ENCODE data around the gene RARG. TPM values are rescaled to one million over a fixed set of nuclear protein-coding genes. Genes with fewer than 3 reads are reported as not detected.

RARG gene
- total RNA-seq, 1 experiment from 2014 or later: 14.0 TPM

GRCh38 chr12:53252349-53252916, 20.4 kb upstream of the RARG start:
- no peaks in the 10 kb centered on the region for H3K27me3 ChIP-seq (replicated peaks; ENCODE audit: insufficient read depth, low read depth, low read length, poor library complexity)
- CTCF ChIA-PET: no interaction called here
- POLR2A ChIA-PET (ENCODE audit: low non-redundant PET): no interaction called here
- peak overlapping the region; percentile 82 for H3K4me3 ChIP-seq (ENCODE audit: low read depth, low read length, poor library complexity, severe bottlenecking)
- peak overlapping the region; percentile 68 for H3K27ac ChIP-seq (ENCODE audit: low read depth, low read length, poor library complexity, severe bottlenecking)
- TF ChIP-seq EZH2 (IDR thresholded peaks at IDR 0.05; ENCODE audit: borderline replicate concordance, low read depth, low read length, poor library complexity, severe bottlenecking): no peak
- TF ChIP-seq, protein P1, sequence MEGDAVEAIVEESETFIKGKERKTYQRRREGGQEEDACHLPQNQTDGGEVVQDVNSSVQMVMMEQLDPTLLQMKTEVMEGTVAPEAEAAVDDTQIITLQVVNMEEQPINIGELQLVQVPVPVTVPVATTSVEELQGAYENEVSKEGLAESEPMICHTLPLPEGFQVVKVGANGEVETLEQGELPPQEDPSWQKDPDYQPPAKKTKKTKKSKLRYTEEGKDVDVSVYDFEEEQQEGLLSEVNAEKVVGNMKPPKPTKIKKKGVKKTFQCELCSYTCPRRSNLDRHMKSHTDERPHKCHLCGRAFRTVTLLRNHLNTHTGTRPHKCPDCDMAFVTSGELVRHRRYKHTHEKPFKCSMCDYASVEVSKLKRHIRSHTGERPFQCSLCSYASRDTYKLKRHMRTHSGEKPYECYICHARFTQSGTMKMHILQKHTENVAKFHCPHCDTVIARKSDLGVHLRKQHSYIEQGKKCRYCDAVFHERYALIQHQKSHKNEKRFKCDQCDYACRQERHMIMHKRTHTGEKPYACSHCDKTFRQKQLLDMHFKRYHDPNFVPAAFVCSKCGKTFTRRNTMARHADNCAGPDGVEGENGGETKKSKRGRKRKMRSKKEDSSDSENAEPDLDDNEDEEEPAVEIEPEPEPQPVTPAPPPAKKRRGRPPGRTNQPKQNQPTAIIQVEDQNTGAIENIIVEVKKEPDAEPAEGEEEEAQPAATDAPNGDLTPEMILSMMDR (conservative IDR thresholded peaks at IDR 0.05; ENCODE audit: low read depth, low read length): no peak
- H3K9me3 ChIP-seq (ENCODE audit: low read depth, low read length, poor library complexity, severe bottlenecking): no peaks in the 10 kb centered on the region
- peaks cover 6% of the 10 kb centered on the region for H3K4me1 ChIP-seq (ENCODE audit: insufficient read depth, low read length, poor library complexity, severe bottlenecking)
- TSS peak; percentile 73 for BruUV-seq (replicated peaks)
- no peaks in the 10 kb centered on the region for H3K36me3 ChIP-seq (ENCODE audit: insufficient read depth, low read length, poor library complexity, severe bottlenecking)
- intact Hi-C loops (cut with micrococcal nuclease; ENCODE audit: unreplicated experiment): no loop called here
- DNase-seq (ENCODE audit: low spot score): no peak

- no TSS peak for BruUV-seq (replicated peaks)
- intact Hi-C loops (cut with micrococcal nuclease; ENCODE audit: unreplicated experiment): no loop called here
- Histone ChIP-seq H3K27me3 (replicated peaks; ENCODE audit: insufficient read depth, low read depth, low read length, poor library complexity) (no peaks in the 10 kb centered on the region), H3K9me3 (ENCODE audit: low read depth, low read length, poor library complexity, severe bottlenecking) (no peaks in the 10 kb centered on the region), H3K36me3 (ENCODE audit: insufficient read depth, low read length, poor library complexity, severe bottlenecking) (no peaks in the 10 kb centered on the region), H3K27ac (ENCODE audit: low read depth, low read length, poor library complexity, severe bottlenecking) (peak overlapping the region; percentile 68), H3K4me1 (ENCODE audit: insufficient read depth, low read length, poor library complexity, severe bottlenecking) (peaks cover 6% of the 10 kb centered on the region), H3K4me3 (ENCODE audit: low read depth, low read length, poor library complexity, severe bottlenecking) (peak overlapping the region; percentile 82)
- CTCF ChIA-PET: interaction anchor here (1.3 kb wide), 1 partner anchor 38 kb away, joined by 3 read pairs; no protein-coding TSS in a partner anchor
- DNase-seq (ENCODE audit: low spot score): peak; percentile 80
- POLR2A ChIA-PET (ENCODE audit: low non-redundant PET): no interaction called here
- TF ChIP-seq, protein P1 (conservative IDR thresholded peaks at IDR 0.05; ENCODE audit: low read depth, low read length): peak; percentile 41
- no peak for TF ChIP-seq EZH2 (IDR thresholded peaks at IDR 0.05; ENCODE audit: borderline replicate concordance, low read depth, low read length, poor library complexity, severe bottlenecking)
Measured at GRCh38 chr12:53251477-53252348, 19.7 kb upstream of the RARG start.

DNA sequence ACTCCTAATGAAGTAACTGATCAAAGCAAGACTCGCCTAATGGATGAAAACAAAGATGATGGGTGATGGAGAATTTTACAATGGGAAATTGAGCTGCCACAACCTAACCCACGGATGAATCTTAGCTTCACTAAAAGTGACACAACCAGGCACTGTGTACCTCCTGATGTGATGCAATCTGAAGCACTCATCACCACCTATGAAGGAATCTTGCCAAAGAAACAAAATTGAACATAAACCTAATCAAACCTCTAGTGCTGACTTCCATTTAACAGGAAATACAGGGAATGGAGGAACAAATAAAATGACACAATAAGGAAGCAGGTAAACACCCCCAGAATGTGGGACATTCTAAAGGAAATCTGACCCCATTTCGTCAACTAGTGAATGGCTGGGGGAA, 13.3 kb upstream of the RARG start:
- intact Hi-C loops (cut with micrococcal nuclease; ENCODE audit: unreplicated experiment): no loop called here
- Histone ChIP-seq H3K27ac (ENCODE audit: low read depth, low read length, poor library complexity, severe bottlenecking) (no peak overlapping the region), H3K9me3 (ENCODE audit: low read depth, low read length, poor library complexity, severe bottlenecking) (no peaks in the 10 kb centered on the region), H3K36me3 (ENCODE audit: insufficient read depth, low read length, poor library complexity, severe bottlenecking) (no peaks in the 10 kb centered on the region), H3K27me3 (replicated peaks; ENCODE audit: insufficient read depth, low read depth, low read length, poor library complexity) (no peaks in the 10 kb centered on the region), H3K4me3 (ENCODE audit: low read depth, low read length, poor library complexity, severe bottlenecking) (no peak overlapping the region), H3K4me1 (ENCODE audit: insufficient read depth, low read length, poor library complexity, severe bottlenecking) (no peaks in the 10 kb centered on the region)
- ChIA-PET POLR2A (ENCODE audit: low non-redundant PET) (no interaction called here), CTCF (no interaction called here)
- no TSS peak for BruUV-seq (replicated peaks)
- no peak for DNase-seq (ENCODE audit: low spot score)
- TF ChIP-seq EZH2 (IDR thresholded peaks at IDR 0.05; ENCODE audit: borderline replicate concordance, low read depth, low read length, poor library complexity, severe bottlenecking): no peak
- TF ChIP-seq, protein P1 (conservative IDR thresholded peaks at IDR 0.05; ENCODE audit: low read depth, low read length): no peak
